Measurements from ENCODE around the gene LRTM2.

The LRTM2 gene

GRCh38 chr12:1842183-1842904, 22.0 kb downstream of the LRTM2 start:
- no peak for DNase-seq (ENCODE audit: low read depth in 3 of 3, low spot score in 1 of 3)

GRCh38 chr12:1842905-1843640, 22.7 kb downstream of the LRTM2 start:
- DNase-seq (ENCODE audit: low read depth in 3 of 3, low spot score in 1 of 3) = no peak

- DNase-seq (ENCODE audit: low read depth in 3 of 3, low spot score in 1 of 3) = no peak
These were observed 23.3 kb downstream of the LRTM2 start for GRCh38 chr12:1843641-1844005.

GRCh38 chr12:1844223-1844622, 23.9 kb downstream of the LRTM2 start:
- no peak for DNase-seq (ENCODE audit: low read depth in 3 of 3, low spot score in 1 of 3)

- DNase-seq (ENCODE audit: low read depth in 3 of 3, low spot score in 1 of 3) = no peak
These were observed 24.5 kb downstream of the LRTM2 start for GRCh38 chr12:1844661-1845409.

- DNase-seq (ENCODE audit: low read depth in 3 of 3, low spot score in 1 of 3) = no peak
These were observed 25.1 kb downstream of the LRTM2 start for GRCh38 chr12:1845427-1845826.

GRCh38 chr12:1845886-1846285, 25.5 kb downstream of the LRTM2 start:
- no peak for DNase-seq (ENCODE audit: low read depth in 3 of 3, low spot score in 1 of 3)

GRCh38 chr12:1846421-1847405, 26.3 kb downstream of the LRTM2 start:
- no peak for DNase-seq (ENCODE audit: low read depth in 3 of 3, low spot score in 1 of 3)

GRCh38 chr12:1847411-1847810, 27.0 kb downstream of the LRTM2 start:
- no peak for DNase-seq (ENCODE audit: low read depth in 3 of 3, low spot score in 1 of 3)

GRCh38 chr12:1848146-1848545, 27.8 kb downstream of the LRTM2 start:
- DNase-seq (ENCODE audit: low read depth in 3 of 3, low spot score in 1 of 3) = no peak

- DNase-seq (ENCODE audit: low read depth in 3 of 3, low spot score in 1 of 3) = no peak
These were observed 28.4 kb downstream of the LRTM2 start for GRCh38 chr12:1848745-1849144.

- DNase-seq (ENCODE audit: low read depth in 3 of 3, low spot score in 1 of 3) = no peak
These were observed 30.9 kb downstream of the LRTM2 start for GRCh38 chr12:1851151-1851701.

GRCh38 chr12:1852076-1852475, 31.7 kb downstream of the LRTM2 start:
- DNase-seq (ENCODE audit: low read depth in 3 of 3, low spot score in 1 of 3) = no peak

- DNase-seq (ENCODE audit: low read depth in 3 of 3, low spot score in 1 of 3) = no peak
These were observed 33.4 kb downstream of the LRTM2 start for GRCh38 chr12:1853716-1854115.

- DNase-seq (ENCODE audit: low read depth in 3 of 3, low spot score in 1 of 3) = no peak
These were observed 34.9 kb downstream of the LRTM2 start for GRCh38 chr12:1855241-1855640.

GRCh38 chr12:1857086-1857485, 36.7 kb downstream of the LRTM2 start:
- no peak for DNase-seq (ENCODE audit: low read depth in 3 of 3, low spot score in 1 of 3)

- no peak for DNase-seq (ENCODE audit: low read depth in 3 of 3, low spot score in 1 of 3)
These were observed 37.5 kb downstream of the LRTM2 start for GRCh38 chr12:1857821-1858220.

GRCh38 chr12:1858456-1858855, 38.1 kb downstream of the LRTM2 start:
- DNase-seq (ENCODE audit: low read depth in 3 of 3, low spot score in 1 of 3) = no peak

- DNase-seq (ENCODE audit: low read depth in 3 of 3, low spot score in 1 of 3) = no peak
These were observed 39.3 kb downstream of the LRTM2 start for GRCh38 chr12:1859643-1860042.

GRCh38 chr12:1862973-1863372, 42.6 kb downstream of the LRTM2 start:
- no peak for DNase-seq (ENCODE audit: low read depth in 3 of 3, low spot score in 1 of 3)

- DNase-seq (ENCODE audit: low read depth in 3 of 3, low spot score in 1 of 3) = no peak
These were observed 43.5 kb downstream of the LRTM2 start for GRCh38 chr12:1863823-1864222.
